G401.6 (cell line): ENCODE measurements around the gene LRRC49.
"Not testable (repeated sequence)": the region's sequence is repeated elsewhere in the genome, so short reads cannot be mapped to it uniquely, and the experiment has no call there.

ENCODE experiments used
- FAIRE-seq: peaks from 2 replicates; lab custom pipeline; 2012; peaks lifted over from hg19 to GRCh38; lab: Jason Lieb, UNC

LRRC49 gene

GRCh38 chr15:70995383-70995970, 102.9 kb downstream of the LRRC49 start:
- FAIRE-seq: no peak

DNA sequence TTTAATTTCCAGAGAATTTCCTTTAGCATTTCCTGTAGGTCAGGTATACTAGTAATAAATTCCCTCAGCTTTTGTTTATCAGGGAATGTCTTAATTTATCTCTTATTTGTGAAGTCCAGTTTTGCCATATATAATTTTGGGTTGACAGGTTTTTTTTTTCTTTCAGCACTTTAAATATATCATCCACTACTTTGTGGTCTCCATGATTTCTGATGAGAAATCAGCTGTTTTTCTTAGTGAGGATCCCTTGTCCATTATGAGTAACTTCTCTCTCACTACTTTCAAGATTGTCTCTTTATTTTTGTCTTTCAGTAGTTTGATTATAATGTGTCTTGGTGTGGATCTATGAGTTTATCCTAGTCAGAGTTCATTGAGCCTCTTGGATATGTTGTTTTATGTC, 105.7 kb downstream of the LRRC49 start:
- FAIRE-seq: no peak

GRCh38 chr15:71002316-71002715, 109.7 kb downstream of the LRRC49 start:
- no peak for FAIRE-seq

GRCh38 chr15:71003319-71003718, 110.7 kb downstream of the LRRC49 start:
- no peak for FAIRE-seq

- FAIRE-seq: not testable (repeated sequence)
Measured at GRCh38 chr15:71004506-71004905, 111.9 kb downstream of the LRRC49 start.

DNA sequence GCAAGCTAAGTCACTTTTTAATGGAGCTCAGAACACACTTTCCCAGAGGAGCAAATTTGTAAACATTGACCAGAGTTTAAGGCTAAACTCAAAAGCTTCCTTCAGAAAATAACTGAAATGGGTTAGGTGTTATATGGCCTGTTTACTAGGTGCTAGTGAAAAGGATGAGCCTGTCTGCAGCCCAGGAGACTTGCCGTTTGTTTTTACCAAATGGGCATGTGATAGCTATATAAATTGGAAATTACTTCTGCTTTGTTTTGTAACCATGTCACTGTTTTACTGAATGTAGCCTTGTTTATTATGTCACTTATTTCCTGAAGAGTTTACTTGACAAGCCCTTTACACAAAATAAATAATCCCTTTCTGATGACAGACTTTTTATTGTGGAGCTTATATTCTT, 113.3 kb downstream of the LRRC49 start:
- FAIRE-seq: no peak

DNA sequence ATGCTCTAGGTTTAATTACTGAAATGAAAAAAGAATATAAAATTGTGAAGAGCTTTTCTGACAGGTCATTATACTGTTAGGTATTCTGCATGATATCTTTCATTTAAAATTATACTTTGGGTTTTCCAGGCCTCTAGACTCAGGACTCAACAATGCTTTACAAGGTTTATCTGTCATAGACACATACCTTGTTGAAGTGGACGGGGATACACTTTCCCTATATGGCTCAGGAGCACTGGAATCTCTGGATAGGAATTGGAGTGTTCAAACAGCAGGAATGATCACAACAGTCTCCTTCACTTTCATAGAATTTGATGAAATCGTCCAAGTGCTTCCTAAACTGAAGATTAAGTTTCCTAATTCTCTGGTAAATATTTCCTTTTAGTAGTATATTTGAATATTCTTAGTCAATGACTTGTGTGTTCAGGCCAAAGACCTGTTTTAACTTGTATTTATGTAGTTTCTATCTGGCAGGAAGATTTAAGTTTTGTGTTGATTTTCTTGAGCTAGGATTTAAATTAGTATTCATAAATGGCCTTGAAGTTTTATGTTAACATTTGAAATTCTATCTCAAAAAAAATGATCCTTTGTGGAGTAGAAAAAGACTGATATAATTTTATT, 115.7 kb downstream of the LRRC49 start:
- FAIRE-seq: no peak

GRCh38 chr15:71010472-71010871, 117.8 kb downstream of the LRRC49 start:
- FAIRE-seq: no peak

- FAIRE-seq: no peak
Measured at GRCh38 chr15:71010997-71011396, 118.4 kb downstream of the LRRC49 start.

- FAIRE-seq: peak; percentile 91
Measured at GRCh38 chr15:71011503-71012155, 119.0 kb downstream of the LRRC49 start.

- no peak for FAIRE-seq
Measured at GRCh38 chr15:71013446-71013845, 120.8 kb downstream of the LRRC49 start.

GRCh38 chr15:71015342-71015741, 122.7 kb downstream of the LRRC49 start:
- FAIRE-seq: no peak

- not testable (repeated sequence) for FAIRE-seq
Measured at GRCh38 chr15:71031232-71031631, 138.6 kb downstream of the LRRC49 start.

DNA sequence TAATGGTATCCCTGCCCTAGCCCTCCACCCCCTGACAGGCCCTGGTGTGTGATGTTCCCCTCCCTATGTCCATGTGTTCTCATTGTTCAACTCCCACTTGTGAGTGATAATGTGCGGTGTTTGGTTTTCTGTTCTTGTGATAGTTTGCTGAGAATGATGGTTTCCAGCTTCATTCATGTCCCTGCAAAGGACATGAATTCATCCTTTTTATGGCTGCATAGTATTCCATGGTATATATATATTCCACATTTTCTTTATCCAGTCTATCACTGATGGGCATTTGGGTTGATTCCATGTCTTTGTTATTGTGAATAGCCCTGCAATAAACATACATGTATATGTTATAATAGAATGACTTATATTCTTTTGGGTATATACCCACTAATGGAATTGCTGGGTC, 142.9 kb downstream of the LRRC49 start:
- FAIRE-seq: not testable (repeated sequence)

DNA sequence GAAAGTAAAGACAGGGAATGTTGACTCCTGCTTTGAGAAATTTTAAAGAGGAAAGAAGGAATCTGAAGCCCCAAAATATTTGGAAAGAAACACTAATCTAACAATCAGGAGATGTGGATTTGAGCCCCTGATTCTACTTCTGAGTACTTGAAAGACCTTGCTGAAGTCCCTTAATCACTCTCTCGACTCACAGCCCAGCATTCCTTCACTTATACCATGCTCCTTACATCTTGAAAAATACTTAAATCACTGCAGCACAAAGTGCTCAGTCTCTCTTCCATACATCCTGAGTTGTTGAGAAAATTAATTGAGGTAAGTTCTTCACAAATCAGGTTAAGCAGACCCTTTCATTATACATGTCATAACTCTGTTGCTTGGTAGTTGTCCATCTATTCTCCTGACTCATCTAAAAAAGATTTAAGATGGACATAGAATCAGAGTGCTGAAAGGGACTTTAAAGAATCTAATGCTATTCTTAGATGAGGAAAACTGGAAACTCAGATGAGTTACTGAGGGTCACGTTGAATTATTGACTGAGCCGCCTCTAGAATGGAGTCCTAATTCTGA, 149.8 kb downstream of the LRRC49 start:
- no peak for FAIRE-seq

- FAIRE-seq: no peak
Measured at GRCh38 chr15:71043373-71043772, 150.7 kb downstream of the LRRC49 start.

DNA sequence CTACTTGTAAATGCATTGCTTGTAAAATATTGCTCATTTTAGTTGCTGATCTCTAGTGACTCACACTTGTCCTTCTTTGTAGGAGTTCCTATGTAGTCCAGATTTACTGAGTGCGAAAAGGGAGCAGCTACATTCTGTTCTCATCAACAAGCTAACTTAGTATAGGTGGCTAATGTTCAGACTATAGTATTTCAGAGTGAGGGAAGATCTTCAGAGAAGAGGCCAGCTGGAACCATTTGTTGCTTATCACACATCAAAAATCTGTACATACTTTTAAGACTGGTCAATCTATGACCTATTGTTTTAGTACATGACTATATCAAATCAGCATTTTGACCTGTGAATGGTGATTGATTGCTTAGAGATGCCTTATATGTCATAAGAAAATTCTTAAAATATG, 151.4 kb downstream of the LRRC49 start:
- FAIRE-seq: no peak

DNA sequence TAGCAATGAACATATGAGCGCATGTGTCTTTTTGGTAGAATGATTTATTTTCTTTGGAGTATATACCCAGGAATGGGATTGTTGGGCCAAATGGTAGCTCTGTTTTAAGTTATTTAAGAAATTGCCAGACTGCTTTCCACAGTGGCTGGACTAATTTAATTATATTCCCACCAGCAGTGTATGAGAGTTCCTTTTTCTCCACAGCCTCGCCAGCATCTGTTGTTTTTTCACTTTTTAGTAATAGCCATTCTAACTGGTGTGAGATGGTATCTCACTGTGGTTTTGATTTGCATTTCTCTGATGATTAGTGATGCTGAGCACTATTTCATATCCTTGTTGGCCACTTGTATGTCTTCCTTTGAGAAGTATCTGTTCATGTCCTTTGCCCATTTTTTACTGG, 153.5 kb downstream of the LRRC49 start:
- FAIRE-seq: not testable (repeated sequence)

- no peak for FAIRE-seq
Measured at GRCh38 chr15:71048913-71049675, 156.5 kb downstream of the LRRC49 start.

DNA sequence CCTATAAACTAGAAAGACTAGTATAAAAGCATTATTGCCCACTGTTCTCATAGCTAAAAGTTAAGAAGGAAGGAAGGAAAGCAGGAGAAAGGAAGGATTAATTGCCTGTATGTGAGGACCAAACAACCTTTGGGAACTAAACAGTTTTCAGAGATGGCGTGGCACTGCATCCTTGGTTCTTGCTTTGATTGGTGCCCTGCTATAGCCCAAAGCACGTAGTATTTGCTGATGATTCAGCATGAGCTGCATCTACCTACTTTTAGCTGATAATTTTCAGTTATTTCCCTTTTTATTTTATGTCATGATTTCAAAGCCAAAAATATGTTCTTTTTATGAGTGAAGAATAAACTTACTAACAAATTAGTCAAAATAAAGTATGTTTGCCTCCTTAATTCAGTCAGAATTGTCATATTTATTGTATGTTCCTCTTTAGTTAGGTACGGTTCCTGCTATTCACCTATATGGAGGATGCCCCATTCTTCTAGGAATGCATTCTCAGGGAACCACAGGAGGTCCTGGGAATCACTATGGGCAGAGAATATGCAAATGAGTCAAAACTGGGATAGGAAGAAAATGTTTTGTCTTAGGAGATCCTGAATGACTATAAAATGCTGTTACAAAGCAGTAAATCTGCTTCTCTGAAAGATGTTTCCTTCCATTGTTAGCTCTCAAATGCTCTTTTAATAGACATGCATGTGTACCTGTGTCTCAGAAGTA, 157.2 kb downstream of the LRRC49 start:
- no peak for FAIRE-seq

GRCh38 chr15:71050461-71050860, 157.8 kb downstream of the LRRC49 start:
- FAIRE-seq: no peak

GRCh38 chr15:71051539-71051938, 158.9 kb downstream of the LRRC49 start:
- no peak for FAIRE-seq
